Measurements from ENCODE around the gene SLC9A9.

SLC9A9 gene

GRCh38 chr3:143344516-143345165 lies 503.6 kb downstream of the SLC9A9 start:
- no peak for DNase-seq

GRCh38 chr3:143343944-143344343 lies 504.3 kb downstream of the SLC9A9 start:
- no peak for DNase-seq

- DNase-seq = no peak
Observed at GRCh38 chr3:143343031-143343430, 505.2 kb downstream of the SLC9A9 start.

GRCh38 chr3:143339451-143339850 lies 508.8 kb downstream of the SLC9A9 start:
- no peak for DNase-seq

GRCh38 chr3:143337387-143337786 lies 510.9 kb downstream of the SLC9A9 start:
- DNase-seq = no peak

- no peak for DNase-seq
Observed at GRCh38 chr3:143334231-143334630, 514.0 kb downstream of the SLC9A9 start.

GRCh38 chr3:143333367-143333766 lies 514.9 kb downstream of the SLC9A9 start:
- DNase-seq = no peak

- no peak for DNase-seq
Observed at GRCh38 chr3:143332026-143332425, 516.2 kb downstream of the SLC9A9 start.

- no peak for DNase-seq
Observed at GRCh38 chr3:143331350-143331749, 516.9 kb downstream of the SLC9A9 start.

GRCh38 chr3:143330296-143330868 lies 517.9 kb downstream of the SLC9A9 start:
- DNase-seq = no peak

GRCh38 chr3:143329567-143330211 lies 518.6 kb downstream of the SLC9A9 start:
- no peak for DNase-seq

- DNase-seq = no peak
Observed at GRCh38 chr3:143328451-143328850, 519.8 kb downstream of the SLC9A9 start.

- DNase-seq = no peak
Observed at GRCh38 chr3:143326983-143327778, 521.1 kb downstream of the SLC9A9 start.

GRCh38 chr3:143321058-143321769 lies 527.1 kb downstream of the SLC9A9 start:
- DNase-seq = no peak

GRCh38 chr3:143315766-143316165 lies 532.5 kb downstream of the SLC9A9 start:
- no peak for DNase-seq

- no peak for DNase-seq
Observed at GRCh38 chr3:143314251-143315093, 533.8 kb downstream of the SLC9A9 start.

GRCh38 chr3:143313893-143314188 lies 534.4 kb downstream of the SLC9A9 start:
- no peak for DNase-seq

- no peak for DNase-seq
Observed at GRCh38 chr3:143313025-143313892, 535.0 kb downstream of the SLC9A9 start.

GRCh38 chr3:143311096-143311495 lies 537.2 kb downstream of the SLC9A9 start:
- DNase-seq = no peak

- DNase-seq = no peak
Observed at GRCh38 chr3:143309705-143310104, 538.6 kb downstream of the SLC9A9 start.

GRCh38 chr3:143307613-143308183 lies 540.6 kb downstream of the SLC9A9 start:
- no peak for DNase-seq

Data from stimulated activated CD4-positive, alpha-beta T cell treated with anti-CD3 and anti-CD28 coated beads, Interleukin-4, amount 100 ng/mL, for 24 hours (primary cell).